Head of caudate nucleus (tissue), 42 donors: ENCODE data around the gene NOXA1.
"Not testable (repeated sequence)": the region's sequence is repeated elsewhere in the genome, so short reads cannot be mapped to it uniquely, and the experiment has no call there.

ENCODE experiments used
- DNase-seq, 42 donors: peaks; one replicate each; pipeline versions ENCODE4 v3.0.0 to v3.0.0-alpha.2; 2020 to 2021; ENCODE audit warnings: mixed read lengths in 7 of 42
- intact Hi-C: fragments of 100-400 bp; cut with DNase I; formaldehyde crosslinking; loops from one replicate; pipeline ENCODE4 v1.15.0; 2022

Gene NOXA1

GRCh38 chr9:137386507-137387113 lies 36.6 kb upstream of the NOXA1 start:
- intact Hi-C loops, DNase-seq: not testable (repeated sequence)

GRCh38 chr9:137387114-137387890 lies 35.9 kb upstream of the NOXA1 start:
- DNase-seq, result no peak
- intact Hi-C loops, result no loop called here

GRCh38 chr9:137387891-137388560 lies 35.2 kb upstream of the NOXA1 start:
- DNase-seq, result no peak
- intact Hi-C loops, result no loop called here

- intact Hi-C loops, result no loop called here
- no peak for DNase-seq
Measured at GRCh38 chr9:137388589-137389427, 34.4 kb upstream of the NOXA1 start.

GRCh38 chr9:137389428-137389746 lies 33.8 kb upstream of the NOXA1 start:
- intact Hi-C loops, result no loop called here
- no peak for DNase-seq

GRCh38 chr9:137390553-137391410 lies 32.4 kb upstream of the NOXA1 start:
- intact Hi-C loops, result no loop called here
- peak in 38 of 42 donors; percentile 20 to 75 (median 48) for DNase-seq

- DNase-seq, result no peak
- intact Hi-C loops, result no loop called here
Measured at GRCh38 chr9:137391411-137391754, 31.8 kb upstream of the NOXA1 start.

GRCh38 chr9:137392232-137393007 lies 30.8 kb upstream of the NOXA1 start:
- DNase-seq, result no peak
- intact Hi-C loops, result no loop called here

- intact Hi-C loops, result no loop called here
- DNase-seq, result no peak
Measured at GRCh38 chr9:137393176-137394150, 29.7 kb upstream of the NOXA1 start.

- intact Hi-C loops, result no loop called here
- DNase-seq, result no peak
Measured at GRCh38 chr9:137394866-137395665, 28.1 kb upstream of the NOXA1 start.

- DNase-seq, result no peak
- intact Hi-C loops, result no loop called here
Measured at GRCh38 chr9:137395666-137396010, 27.6 kb upstream of the NOXA1 start.

- intact Hi-C loops, result no loop called here
- no peak for DNase-seq
Measured at GRCh38 chr9:137396227-137396626, 27.0 kb upstream of the NOXA1 start.

GRCh38 chr9:137396634-137397367 lies 26.4 kb upstream of the NOXA1 start:
- DNase-seq, result no peak
- intact Hi-C loops, result no loop called here

GRCh38 chr9:137397675-137398423 lies 25.3 kb upstream of the NOXA1 start:
- DNase-seq, result no peak
- intact Hi-C loops, result no loop called here
